ENCODE results near the gene KLRB1.
A peak's percentile ranks its signal among the peaks of the same experiment; 100 is the strongest.

The KLRB1 gene

GRCh38 chr12:9607716-9608115 lies at the start of gene KLRB1:
TSS of gene KLRB1 (minus strand) at chr12:9607916. CDS start at chr12:9607839, 77 bp downstream.
- TF ChIP-seq GATA1 (IDR thresholded peaks at IDR 0.05; ENCODE audit: low read depth, low read length) (no peak), POLR2A (IDR thresholded peaks at IDR 0.05; ENCODE audit: low read length) (no peak)
- no peak for DNase-seq

GRCh38 chr12:9651265-9651729 lies 43.6 kb upstream of the KLRB1 start:
- TF ChIP-seq POLR2A (IDR thresholded peaks at IDR 0.05; ENCODE audit: low read length) (no peak), GATA1 (IDR thresholded peaks at IDR 0.05; ENCODE audit: low read depth, low read length) (no peak)
- DNase-seq: peak; percentile 26 to 66

DNA sequence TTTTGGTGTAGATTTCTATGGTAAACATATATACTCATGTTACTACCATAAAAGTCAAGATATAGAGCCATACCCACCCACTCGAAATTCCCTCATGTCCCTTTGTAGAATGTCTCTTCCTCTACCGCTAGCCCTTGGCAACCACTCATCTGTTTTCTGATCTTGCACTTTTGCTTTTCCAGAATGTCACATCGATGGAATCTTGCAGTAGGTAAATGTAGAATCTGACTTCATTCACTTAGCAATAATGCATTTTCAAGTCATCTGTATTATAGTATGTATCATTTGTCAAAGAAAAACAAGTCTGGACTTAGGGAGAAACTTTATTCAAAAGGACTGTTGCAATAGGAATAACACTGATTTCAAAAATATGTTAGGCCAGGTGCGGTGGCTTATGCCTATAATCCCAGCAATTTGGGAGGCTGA lies 42.4 kb upstream of the KLRB1 start:
- TF ChIP-seq GATA1 (IDR thresholded peaks at IDR 0.05; ENCODE audit: low read depth, low read length) (no peak), POLR2A (IDR thresholded peaks at IDR 0.05; ENCODE audit: low read length) (no peak)
- peak; percentile 3 to 11 for DNase-seq

DNA sequence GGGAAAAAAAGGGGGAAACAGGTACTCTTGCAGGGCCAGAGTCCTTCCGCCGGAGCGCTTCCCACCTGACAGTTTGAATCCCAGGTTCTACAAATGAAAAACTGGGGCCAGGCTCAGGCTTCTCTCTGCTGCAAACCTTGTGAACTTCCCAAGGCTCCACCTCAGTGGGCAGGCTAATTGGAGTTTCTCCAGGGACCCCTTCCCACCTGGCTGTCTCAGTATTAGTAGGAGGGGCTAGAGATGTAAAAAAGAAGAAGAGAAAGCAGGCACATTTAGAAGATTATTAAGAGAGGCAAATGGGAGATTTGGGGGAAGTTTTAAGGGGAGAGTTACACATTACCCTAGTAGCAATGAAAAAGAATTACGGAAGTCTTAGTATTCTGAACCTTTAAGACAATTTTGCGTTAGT lies 41.8 kb upstream of the KLRB1 start:
- no peak for TF ChIP-seq POLR2A (IDR thresholded peaks at IDR 0.05; ENCODE audit: low read length)
- TF ChIP-seq GATA1 (IDR thresholded peaks at IDR 0.05; ENCODE audit: low read depth, low read length): no peak
- peak in 1 of 2 experiments; percentile 6 for DNase-seq

DNA sequence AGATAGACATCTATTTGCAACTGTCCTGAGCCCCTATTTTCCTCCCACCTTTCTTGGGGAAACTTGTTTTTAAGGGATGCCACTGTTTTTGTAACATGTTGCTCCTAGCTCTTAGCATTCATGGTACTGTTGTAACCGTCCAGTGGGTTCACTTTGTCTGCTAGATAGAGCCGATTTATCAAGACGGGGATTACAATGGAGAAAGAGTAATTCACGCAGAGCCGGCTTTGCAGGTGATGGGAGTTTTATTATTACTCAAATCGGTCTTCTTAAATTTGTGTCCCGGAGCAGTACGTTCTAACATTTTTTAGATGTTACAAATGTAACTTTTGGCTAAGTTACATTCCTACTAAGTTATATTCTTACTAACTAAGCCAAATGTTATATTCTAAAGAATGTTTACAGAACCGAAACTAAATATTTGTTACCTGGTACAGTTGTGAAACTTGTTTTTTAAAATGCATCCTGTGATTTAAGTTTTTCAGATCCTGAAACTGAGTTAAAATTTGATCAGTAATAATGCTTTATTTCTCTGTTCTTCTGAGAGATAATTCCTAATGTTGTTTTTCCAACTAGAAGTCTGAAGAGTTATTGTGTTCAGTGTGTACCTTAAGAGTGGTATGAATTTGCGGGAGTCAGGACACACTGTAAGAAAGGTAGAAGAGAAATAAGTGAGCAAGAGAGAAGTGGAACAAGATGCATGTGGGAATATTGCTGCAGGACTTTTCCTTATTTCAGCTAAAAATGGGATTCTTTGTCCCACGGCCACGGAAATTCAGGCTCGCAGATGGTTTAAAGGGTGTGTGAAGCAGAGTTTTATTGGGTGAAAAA lies 41.2 kb upstream of the KLRB1 start:
- TF ChIP-seq GATA1 (IDR thresholded peaks at IDR 0.05; ENCODE audit: low read depth, low read length): no peak
- no peak for TF ChIP-seq POLR2A (IDR thresholded peaks at IDR 0.05; ENCODE audit: low read length)

GRCh38 chr12:9647825-9648700 lies 40.3 kb upstream of the KLRB1 start:
- peak; percentile 80 to 84 for DNase-seq
- TF ChIP-seq POLR2A (IDR thresholded peaks at IDR 0.05; ENCODE audit: low read length) (peak; percentile 64), GATA1 (IDR thresholded peaks at IDR 0.05; ENCODE audit: low read depth, low read length) (no peak)

More for the DNA sequence above, 41.2 kb upstream of the KLRB1 start:
- peak; percentile 55 to 56 for DNase-seq

DNA sequence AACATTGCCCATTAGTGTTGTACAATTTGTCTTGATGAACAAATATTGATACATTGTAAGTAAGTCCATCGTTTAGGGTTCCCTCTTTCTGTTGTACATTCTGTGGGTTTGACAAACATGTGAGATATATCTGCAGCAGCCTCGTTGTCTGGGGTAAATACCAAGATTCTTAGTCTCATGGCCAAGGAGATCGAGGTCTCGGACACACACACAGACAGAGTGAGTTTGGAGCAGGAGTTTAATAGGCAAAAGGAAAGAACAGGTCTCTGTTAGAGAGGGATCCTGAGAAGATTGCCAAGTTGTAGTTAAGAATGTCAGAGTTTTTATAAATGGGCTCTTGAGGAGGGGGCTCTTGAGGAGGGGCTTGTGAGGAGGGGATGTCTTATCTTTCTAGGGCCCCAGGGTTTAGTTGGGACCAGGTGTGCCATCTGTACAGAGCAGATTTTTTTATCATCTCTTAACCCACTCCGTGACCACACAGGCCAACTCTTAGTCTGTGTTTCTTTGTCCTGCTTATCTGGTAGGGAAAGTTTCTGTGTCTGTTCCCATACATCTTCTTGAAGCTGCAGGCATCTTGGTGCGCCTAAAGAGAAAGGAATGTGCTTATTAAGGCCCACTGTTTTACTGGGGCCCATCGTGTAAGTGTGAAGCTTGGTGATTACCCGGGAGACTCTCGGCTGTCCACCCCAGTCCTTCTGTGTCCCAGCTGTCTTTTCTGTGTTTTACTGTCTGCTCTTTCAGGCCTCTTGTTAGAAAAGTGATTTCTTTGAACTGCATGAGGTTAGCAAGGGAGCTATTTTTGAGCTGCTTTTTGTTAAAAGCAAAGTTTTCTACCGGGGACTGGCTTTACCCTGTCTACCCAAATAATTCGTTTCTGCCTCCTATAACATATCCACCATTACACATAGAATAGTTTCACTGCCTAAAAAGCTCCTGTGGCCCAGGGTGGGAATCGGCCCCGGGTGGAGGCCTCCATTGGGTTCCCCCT lies 39.4 kb upstream of the KLRB1 start:
- TF ChIP-seq POLR2A (IDR thresholded peaks at IDR 0.05; ENCODE audit: low read length): no peak
- peak; percentile 33 to 38 for DNase-seq

- DNase-seq: peak; percentile 47 to 78
Observed at GRCh38 chr12:9644985-9645551, 37.4 kb upstream of the KLRB1 start.

- no peak for DNase-seq
- TF ChIP-seq GATA1 (IDR thresholded peaks at IDR 0.05; ENCODE audit: low read depth, low read length) (no peak), POLR2A (IDR thresholded peaks at IDR 0.05; ENCODE audit: low read length) (no peak)
Observed at GRCh38 chr12:9643266-9643660, 35.5 kb upstream of the KLRB1 start.

DNA sequence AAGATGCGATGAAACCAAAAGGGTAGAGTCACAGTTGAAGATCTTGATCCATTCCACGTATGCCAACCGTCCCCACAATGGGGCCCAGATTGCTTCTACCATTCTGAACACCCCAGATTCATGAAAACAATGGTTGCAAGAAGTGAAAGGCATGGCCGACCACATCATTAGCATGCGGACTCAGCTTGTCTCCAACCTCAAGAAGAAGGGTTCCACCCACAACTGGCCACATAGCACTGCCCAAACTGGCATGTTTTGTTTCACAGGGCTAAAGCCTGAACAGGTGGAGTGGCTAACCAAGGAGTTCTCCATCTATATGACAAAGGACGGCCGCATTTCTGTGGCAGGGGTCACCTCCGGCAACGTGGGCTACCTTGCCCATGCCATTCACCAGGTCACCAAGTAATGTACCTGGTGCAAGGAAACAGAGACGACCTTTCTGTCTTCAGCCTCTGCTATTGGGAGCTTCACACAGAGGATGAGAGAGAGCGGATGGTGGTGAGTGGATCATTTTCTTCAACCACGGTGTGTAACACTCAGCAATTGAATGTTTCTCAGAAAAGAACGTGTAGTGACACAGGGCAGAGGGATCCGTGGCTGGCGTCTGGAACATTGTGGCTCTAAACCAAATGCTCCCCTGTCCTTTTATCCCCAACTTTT lies 35.0 kb upstream of the KLRB1 start:
- TF ChIP-seq GATA1 (IDR thresholded peaks at IDR 0.05; ENCODE audit: low read depth, low read length) (no peak), POLR2A (IDR thresholded peaks at IDR 0.05; ENCODE audit: low read length) (no peak)
- DNase-seq: no peak

- no peak for DNase-seq
- TF ChIP-seq POLR2A (IDR thresholded peaks at IDR 0.05; ENCODE audit: low read length) (no peak), GATA1 (IDR thresholded peaks at IDR 0.05; ENCODE audit: low read depth, low read length) (no peak)
Observed at GRCh38 chr12:9640024-9640423, 32.3 kb upstream of the KLRB1 start.

DNA sequence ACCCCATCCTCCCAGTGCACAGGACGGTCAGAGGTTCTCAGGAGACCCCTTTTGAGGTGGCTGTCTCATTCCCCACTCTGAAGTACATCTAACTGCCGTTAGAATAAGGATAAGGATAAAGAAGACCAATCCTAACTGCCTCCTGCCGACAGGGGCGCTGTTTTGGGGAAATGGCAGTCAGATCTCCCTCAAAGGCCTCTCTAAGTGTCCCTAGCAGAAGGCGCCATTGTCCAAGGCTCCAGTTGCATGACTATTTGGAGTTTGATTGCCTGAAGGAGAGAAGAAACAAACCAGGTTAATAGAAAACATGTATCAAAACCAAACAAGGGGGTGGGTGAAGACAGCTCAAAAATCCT lies 29.1 kb upstream of the KLRB1 start:
- peak in 1 of 2 experiments; percentile 9 for DNase-seq
- TF ChIP-seq GATA1 (IDR thresholded peaks at IDR 0.05; ENCODE audit: low read depth, low read length) (no peak), POLR2A (IDR thresholded peaks at IDR 0.05; ENCODE audit: low read length) (no peak)
